Measurements from ENCODE around the gene LEKR1.

DNA sequence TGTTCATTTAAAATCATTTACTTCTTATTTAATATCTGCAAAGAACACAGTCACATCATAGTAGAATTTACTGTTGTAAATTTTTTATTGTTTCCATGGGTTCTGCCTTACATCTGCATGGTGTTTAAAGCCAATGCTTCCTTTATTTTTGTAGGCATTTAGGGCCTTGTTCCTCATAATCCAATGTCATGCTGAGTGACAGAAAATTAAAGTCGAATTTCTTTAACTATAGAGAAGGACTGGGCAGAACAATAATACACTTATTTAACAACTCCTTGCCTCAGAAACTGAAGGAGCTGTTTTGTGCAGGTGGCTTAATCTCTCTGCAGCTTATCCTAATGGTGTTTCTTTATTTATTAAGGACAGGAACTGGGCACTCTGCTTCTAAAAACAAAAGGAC is 149.6 kb downstream of the LEKR1 start:
- TF ChIP-seq, protein P1, sequence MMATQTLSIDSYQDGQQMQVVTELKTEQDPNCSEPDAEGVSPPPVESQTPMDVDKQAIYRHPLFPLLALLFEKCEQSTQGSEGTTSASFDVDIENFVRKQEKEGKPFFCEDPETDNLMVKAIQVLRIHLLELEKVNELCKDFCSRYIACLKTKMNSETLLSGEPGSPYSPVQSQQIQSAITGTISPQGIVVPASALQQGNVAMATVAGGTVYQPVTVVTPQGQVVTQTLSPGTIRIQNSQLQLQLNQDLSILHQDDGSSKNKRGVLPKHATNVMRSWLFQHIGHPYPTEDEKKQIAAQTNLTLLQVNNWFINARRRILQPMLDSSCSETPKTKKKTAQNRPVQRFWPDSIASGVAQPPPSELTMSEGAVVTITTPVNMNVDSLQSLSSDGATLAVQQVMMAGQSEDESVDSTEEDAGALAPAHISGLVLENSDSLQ (IDR thresholded peaks at IDR 0.05): no peak
- TF ChIP-seq BHLHE40 (IDR thresholded peaks at IDR 0.05; ENCODE audit: borderline replicate concordance) (no peak), SUZ12 (IDR thresholded peaks at IDR 0.05) (no peak), FOXA1 (IDR thresholded peaks at IDR 0.05) (no peak), HDGF (IDR thresholded peaks at IDR 0.05; ENCODE audit: borderline replicate concordance) (no peak), ELF4 (IDR thresholded peaks at IDR 0.05) (no peak), SP1 (IDR thresholded peaks at IDR 0.05) (no peak), LEF1 (IDR thresholded peaks at IDR 0.05; ENCODE audit: borderline replicate concordance) (no peak), FOXK2 (IDR thresholded peaks at IDR 0.05) (no peak), NFRKB (IDR thresholded peaks at IDR 0.05) (no peak), ZNF384 (IDR thresholded peaks at IDR 0.05) (no peak), TARDBP (IDR thresholded peaks at IDR 0.05) (no peak), L3MBTL2 (conservative IDR thresholded peaks at IDR 0.05) (no peak)

Data from HEK293T (cell line).